Mesodermal cell (in vitro differentiated cells): ENCODE data around the gene CELA3B.
"Not testable (repeated sequence)": the region's sequence is repeated elsewhere in the genome, so short reads cannot be mapped to it uniquely, and the experiment has no call there.

Experiments used
- H3K27ac ChIP-seq: 2 replicates; pipeline ENCODE4 v1.7.0; 2013; ENCODE audit warnings: mild to moderate bottlenecking, low read depth, low read length, moderate library complexity; ENCODE audit not compliant: severe bottlenecking
- H3K36me3 ChIP-seq: 2 replicates; pipeline ENCODE4 v1.7.1; 2013; ENCODE audit warnings: mild to moderate bottlenecking, low read length, moderate library complexity; ENCODE audit not compliant: control insufficient read depth, insufficient read depth
- H3K4me1 ChIP-seq: one replicate; pipeline ENCODE4 v1.7.1; 2013; ENCODE audit warnings: mild to moderate bottlenecking, low read length; ENCODE audit not compliant: insufficient read depth, control insufficient read depth, poor library complexity, severe bottlenecking
- H3K4me3 ChIP-seq: 2 replicates; pipeline ENCODE4 v1.7.0; 2013; ENCODE audit warnings: low read length, control low read depth, mild to moderate bottlenecking; ENCODE audit not compliant: insufficient read depth, poor library complexity, severe bottlenecking; ENCODE audit errors: extremely low read depth
- H3K9me3 ChIP-seq: 2 replicates; pipeline ENCODE4 v1.7.1; 2013; ENCODE audit warnings: mild to moderate bottlenecking, low read length, moderate library complexity; ENCODE audit not compliant: control insufficient read depth
- WGBS, 2 experiments: methylation state at CpG; one replicate each; pipeline ENCODE4 v1.1.5; 2013; ENCODE audit warnings: missing lambda C conversion rate in 2 of 2; ENCODE audit not compliant: insufficient coverage in 2 of 2; 5-methylcytosine and 5-hydroxymethylcytosine counted together

The CELA3B gene

GRCh38 chr1:21998624-21999294 lies 21.9 kb downstream of the CELA3B start:
- not testable (repeated sequence) for H3K4me1 ChIP-seq, H3K9me3 ChIP-seq, H3K36me3 ChIP-seq, H3K27ac ChIP-seq, H3K4me3 ChIP-seq
- 90% methylated on average over 5 of the region's 15 CpGs; no CpG with 5 or more reads in 1 of the 2 experiments for WGBS, 2 experiments

DNA sequence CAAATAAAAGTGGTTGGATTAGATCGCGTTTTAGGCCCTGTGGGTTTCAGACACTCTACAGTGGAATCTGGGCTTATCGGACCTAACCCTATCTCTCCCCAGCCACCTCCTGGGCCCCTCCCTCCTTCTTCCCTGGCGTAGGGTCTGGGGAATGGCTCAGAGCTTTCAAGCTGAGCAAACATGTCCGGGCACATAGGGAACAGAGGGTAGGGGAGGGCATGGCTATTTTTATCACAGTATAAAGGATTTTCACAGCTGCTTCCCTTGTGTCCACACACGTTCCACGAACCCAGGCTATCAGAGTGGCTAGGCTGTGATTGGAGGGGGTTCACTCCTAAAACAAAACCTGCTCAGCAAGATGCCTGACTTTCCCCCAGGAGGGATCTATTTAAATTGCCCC lies 22.8 kb downstream of the CELA3B start:
- H3K27ac ChIP-seq, H3K9me3 ChIP-seq, H3K36me3 ChIP-seq, H3K4me1 ChIP-seq, H3K4me3 ChIP-seq: not testable (repeated sequence)
- 60% methylated on average over 1 of the region's 7 CpGs; no CpG with 5 or more reads in 1 of the 2 experiments for WGBS, 2 experiments

GRCh38 chr1:22001409-22001808 lies 24.6 kb downstream of the CELA3B start, which contains the start of gene CELA3A:
CELA3A (plus strand) TSS chr1:22001657; CDS start chr1:22001675, 18 bp downstream.
- 95 to 98% methylated on average over 2 to 3 of the region's 5 CpGs for WGBS, 2 experiments

GRCh38 chr1:22002461-22002860 lies 25.6 kb downstream of the CELA3B start:
- H3K36me3 ChIP-seq, H3K27ac ChIP-seq, H3K4me1 ChIP-seq, H3K4me3 ChIP-seq, H3K9me3 ChIP-seq: not testable (repeated sequence)
- WGBS, 2 experiments, result 88 to 90% methylated on average over 1 of the region's 5 CpGs

More at GRCh38 chr1:22001409-22001808, 24.6 kb downstream of the CELA3B start, which contains the start of gene CELA3A:
- Histone ChIP-seq H3K27ac (no peak within 1 kb of the TSS), H3K9me3 (no peaks in the 10 kb centered on the region), H3K4me1 (no peaks in the 10 kb centered on the region), H3K4me3 (no peak within 1 kb of the TSS), H3K36me3 (no peaks in the 10 kb centered on the region)

GRCh38 chr1:22002875-22003274 lies 26.1 kb downstream of the CELA3B start:
- H3K4me1 ChIP-seq, H3K4me3 ChIP-seq: not testable (repeated sequence)
- WGBS, 2 experiments, result 86 to 100% methylated on average over 1 to 2 of the region's 8 CpGs

GRCh38 chr1:22003959-22004358 lies 27.1 kb downstream of the CELA3B start:
- not testable (repeated sequence) for H3K9me3 ChIP-seq, H3K4me3 ChIP-seq, H3K4me1 ChIP-seq, H3K27ac ChIP-seq, H3K36me3 ChIP-seq
- WGBS, 2 experiments, result no CpG with 5 or more reads among the region's 3 CpGs

More at GRCh38 chr1:22002875-22003274, 26.1 kb downstream of the CELA3B start:
- not testable (repeated sequence) for H3K9me3 ChIP-seq, H3K27ac ChIP-seq, H3K36me3 ChIP-seq

DNA sequence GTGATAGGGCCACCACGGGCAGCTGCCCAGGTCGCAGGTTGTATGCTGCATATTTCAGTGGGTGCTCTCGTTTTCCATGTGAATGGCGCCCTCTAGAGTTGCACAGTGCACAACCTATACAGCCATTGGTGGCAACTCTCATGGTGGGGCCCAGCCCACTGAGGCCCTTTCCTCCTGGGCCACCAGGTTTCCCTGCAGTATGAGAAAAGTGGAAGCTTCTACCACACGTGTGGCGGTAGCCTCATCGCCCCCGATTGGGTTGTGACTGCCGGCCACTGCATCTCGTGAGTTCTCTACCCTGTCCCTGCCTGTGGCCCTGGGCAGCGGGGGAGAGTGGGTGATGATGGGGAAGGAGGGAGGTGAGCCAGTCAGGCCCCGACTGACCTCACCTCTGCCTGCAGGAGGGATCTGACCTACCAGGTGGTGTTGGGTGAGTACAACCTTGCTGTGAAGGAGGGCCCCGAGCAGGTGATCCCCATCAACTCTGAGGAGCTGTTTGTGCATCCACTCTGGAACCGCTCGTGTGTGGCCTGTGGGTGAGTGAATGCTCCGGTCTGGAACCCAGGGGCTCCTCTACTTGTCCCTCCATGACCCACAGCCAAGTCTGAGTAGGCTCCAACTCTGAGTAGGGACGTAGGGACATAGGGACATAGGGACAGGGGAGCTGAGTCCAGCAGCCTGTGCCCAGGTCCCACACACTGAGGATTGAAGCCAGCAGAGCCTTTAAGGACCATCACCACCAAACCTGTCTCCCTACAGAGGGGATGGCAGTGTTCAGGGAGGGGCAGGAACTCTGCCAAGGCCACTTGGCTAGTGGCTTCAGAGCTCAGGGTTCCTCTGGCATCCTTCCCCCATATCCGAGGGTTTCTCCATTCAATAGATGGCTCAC lies 28.7 kb downstream of the CELA3B start:
- not testable (repeated sequence) for H3K36me3 ChIP-seq, H3K9me3 ChIP-seq, H3K27ac ChIP-seq, H3K4me1 ChIP-seq, H3K4me3 ChIP-seq
- WGBS, 2 experiments, result 67 to 83% methylated on average over 14 to 15 of the region's 18 CpGs

DNA sequence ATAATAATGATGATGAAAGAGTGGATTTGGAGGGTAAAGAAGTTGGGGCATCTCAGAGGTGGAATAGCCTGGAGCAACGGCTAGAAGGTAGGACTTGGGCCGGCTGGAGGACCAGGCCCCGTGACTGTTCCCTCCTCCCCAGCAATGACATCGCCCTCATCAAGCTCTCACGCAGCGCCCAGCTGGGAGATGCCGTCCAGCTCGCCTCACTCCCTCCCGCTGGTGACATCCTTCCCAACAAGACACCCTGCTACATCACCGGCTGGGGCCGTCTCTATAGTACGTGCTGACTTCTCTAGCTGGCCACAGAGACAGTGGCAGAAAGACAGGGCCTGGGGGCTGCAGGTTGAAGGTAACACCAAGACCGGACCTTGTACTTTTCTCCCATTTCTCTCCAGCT lies 29.9 kb downstream of the CELA3B start:
- 88% methylated on average over 6 of the region's 13 CpGs; no CpG with 5 or more reads in 1 of the 2 experiments for WGBS, 2 experiments
- H3K4me3 ChIP-seq, H3K4me1 ChIP-seq, H3K27ac ChIP-seq, H3K36me3 ChIP-seq, H3K9me3 ChIP-seq: not testable (repeated sequence)

DNA sequence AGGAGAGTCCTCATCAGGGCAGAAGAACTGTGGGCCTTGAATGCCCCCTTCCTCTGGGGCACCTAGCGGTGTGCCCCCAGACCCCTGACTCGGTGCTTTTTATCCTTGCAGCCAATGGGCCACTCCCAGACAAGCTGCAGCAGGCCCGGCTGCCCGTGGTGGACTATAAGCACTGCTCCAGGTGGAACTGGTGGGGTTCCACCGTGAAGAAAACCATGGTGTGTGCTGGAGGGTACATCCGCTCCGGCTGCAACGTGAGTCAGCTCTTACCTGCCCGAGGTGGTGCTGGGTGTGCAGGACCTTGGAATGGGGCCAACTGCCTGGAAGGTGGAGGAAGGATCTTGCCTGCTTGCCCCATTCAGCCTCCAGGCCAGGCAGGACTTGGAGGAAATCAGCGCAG lies 30.4 kb downstream of the CELA3B start:
- H3K9me3 ChIP-seq, H3K4me3 ChIP-seq, H3K27ac ChIP-seq, H3K36me3 ChIP-seq, H3K4me1 ChIP-seq: not testable (repeated sequence)
- WGBS, 2 experiments, result 83 to 92% methylated on average over 2 to 5 of the region's 10 CpGs

DNA sequence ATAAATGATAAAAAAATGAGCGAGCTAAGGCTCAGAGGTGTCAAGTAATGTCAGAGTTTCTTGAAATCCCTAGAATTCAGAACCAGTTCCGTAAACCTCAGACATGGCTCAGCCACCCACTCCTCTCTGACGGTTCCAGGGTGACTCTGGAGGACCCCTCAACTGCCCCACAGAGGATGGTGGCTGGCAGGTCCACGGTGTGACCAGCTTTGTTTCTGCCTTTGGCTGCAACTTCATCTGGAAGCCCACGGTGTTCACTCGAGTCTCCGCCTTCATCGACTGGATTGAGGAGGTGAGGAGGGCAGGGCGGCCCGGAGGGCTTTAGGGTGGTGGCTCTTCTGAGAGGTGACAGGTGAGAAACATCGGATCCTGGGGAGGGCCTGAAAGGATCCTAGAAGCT lies 32.7 kb downstream of the CELA3B start:
- not testable (repeated sequence) for H3K27ac ChIP-seq, H3K4me1 ChIP-seq, H3K36me3 ChIP-seq, H3K4me3 ChIP-seq, H3K9me3 ChIP-seq
- 79 to 88% methylated on average over 1 to 3 of the region's 11 CpGs for WGBS, 2 experiments

DNA sequence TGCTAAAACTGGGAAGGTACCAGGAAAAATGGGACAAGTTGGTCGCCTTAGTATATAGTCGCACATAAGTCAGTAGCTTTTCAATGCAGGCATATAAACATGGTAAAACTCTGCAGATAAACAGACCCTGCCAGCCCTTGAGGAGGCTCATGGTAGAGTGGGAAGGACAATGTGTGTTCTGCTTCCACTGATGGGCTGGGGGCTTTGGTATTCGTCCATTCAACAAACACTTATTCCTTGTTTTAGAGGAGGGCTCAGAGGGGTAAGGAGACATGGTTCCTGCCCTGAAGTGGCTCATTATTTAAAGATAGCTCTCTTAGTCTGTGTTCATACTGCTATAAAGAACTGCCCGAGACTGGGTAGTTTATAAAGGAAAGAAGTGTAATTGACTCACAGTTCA lies 35.9 kb downstream of the CELA3B start:
- H3K9me3 ChIP-seq, H3K4me3 ChIP-seq: not testable (repeated sequence)
- 80% methylated on average over 1 of the region's 4 CpGs; no CpG with 5 or more reads in 1 of the 2 experiments for WGBS, 2 experiments

More for the DNA sequence above, 35.9 kb downstream of the CELA3B start:
- H3K4me1 ChIP-seq, H3K36me3 ChIP-seq, H3K27ac ChIP-seq: not testable (repeated sequence)
